HFFc6 (cell line): ENCODE data around the gene TEC. TPM values are rescaled to one million over a fixed set of nuclear protein-coding genes. Genes with fewer than 3 reads are reported as not detected.
A peak's percentile ranks its signal among the peaks of the same experiment; 100 is the strongest.

Experiments
- DNase-seq: peaks from one replicate; pipeline ENCODE4 v3.0.0-alpha.2; 2018
- H3K27ac Mint-ChIP-seq: 2 replicates; pipeline ENCODE4 v1.8.0; 2020; ENCODE audit warnings: mild to moderate bottlenecking, mixed read lengths
- H3K27me3 Mint-ChIP-seq: 2 replicates; pipeline ENCODE4 v1.8.0; 2021; ENCODE audit warnings: mild to moderate bottlenecking, moderate library complexity, mixed read lengths; ENCODE audit not compliant: insufficient read depth
- H3K36me3 Mint-ChIP-seq: 2 replicates; pipeline ENCODE4 v1.8.0; 2021; ENCODE audit warnings: low read depth, mixed read lengths
- H3K4me1 Mint-ChIP-seq: 2 replicates; pipeline ENCODE4 v1.8.0; 2020; ENCODE audit warnings: low read depth, mixed read lengths
- H3K4me3 Mint-ChIP-seq: 2 replicates; pipeline ENCODE4 v1.8.0; 2020; ENCODE audit warnings: mild to moderate bottlenecking, moderate library complexity, mixed read lengths
- H3K9me3 Mint-ChIP-seq: 2 replicates; pipeline ENCODE4 v1.8.0; 2020; ENCODE audit warnings: mild to moderate bottlenecking, mixed read lengths
- CTCF ChIP-seq: fragments of 200-600 bp; sonication (generic); IDR thresholded peaks from 2 replicates; pipeline ENCODE4 v1.5.0; 2021; ENCODE audit warnings: antibody characterized with exemption, mild to moderate bottlenecking
- total RNA-seq, 6 experiments: library from RNA; stranded (reverse); fragmentation: NEBNext Ultra II Directional; extraction: Animal tissue kit (Norgen Biotek cat#: 25700); gene quantifications; 2 replicates in 1 of 6; 3 replicates in 5 of 6; pipeline ENCODE4 v1.2.3, GENCODE V29; 2021

The TEC gene
- total RNA-seq, 6 experiments from 2014 or later, result 0.23 TPM; not detected in 5

- no peak overlapping the region for H3K4me3 Mint-ChIP-seq
- no peaks in the 10 kb centered on the region for H3K9me3 Mint-ChIP-seq
- no peaks in the 10 kb centered on the region for H3K36me3 Mint-ChIP-seq
- H3K4me1 Mint-ChIP-seq, result peaks cover 9% of the 10 kb centered on the region; the same call in 1 of the 2 replicates
- no peak overlapping the region for H3K27ac Mint-ChIP-seq
- H3K27me3 Mint-ChIP-seq, result peaks cover 13% of the 10 kb centered on the region
- no peak for TF ChIP-seq CTCF
- DNase-seq, result no peak
Measured at GRCh38 chr4:48271626-48272025, 2.0 kb upstream of the TEC start.

GRCh38 chr4:48270951-48271473 is 1.4 kb upstream of the TEC start:
- DNase-seq, result no peak
- Mint-ChIP-seq H3K4me3 (no peak overlapping the region), H3K36me3 (no peaks in the 10 kb centered on the region), H3K9me3 (no peaks in the 10 kb centered on the region), H3K4me1 (peaks cover 9% of the 10 kb centered on the region; the same call in 1 of the 2 replicates), H3K27ac (no peak overlapping the region), H3K27me3 (peaks cover 16% of the 10 kb centered on the region)
- no peak for TF ChIP-seq CTCF

DNA sequence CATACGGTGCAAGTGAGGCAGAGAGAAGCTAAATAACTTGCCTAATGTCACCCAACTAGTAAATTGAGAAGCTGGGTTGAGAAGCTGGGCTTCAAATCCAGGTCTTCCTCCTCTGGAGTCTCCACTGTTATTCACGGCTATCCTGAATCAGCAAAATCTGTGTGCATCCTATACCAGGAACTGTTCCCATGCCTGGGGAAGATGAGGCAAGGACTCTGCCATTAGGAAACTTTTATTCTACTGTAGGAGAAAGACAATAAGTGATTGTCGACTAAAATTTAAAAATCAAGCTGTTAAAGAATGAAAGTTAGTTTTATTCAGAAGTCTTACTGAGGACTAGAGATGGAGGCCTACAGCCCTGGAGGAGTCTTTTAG is 872 bp upstream of the TEC start:
- no peaks in the 10 kb centered on the region for H3K9me3 Mint-ChIP-seq
- DNase-seq, result no peak
- H3K27me3 Mint-ChIP-seq, result peaks cover 13% of the 10 kb centered on the region
- H3K27ac Mint-ChIP-seq, result no peak overlapping the region
- H3K4me1 Mint-ChIP-seq, result peaks cover 9% of the 10 kb centered on the region; the same call in 1 of the 2 replicates
- no peak overlapping the region; the same call in 1 of the 2 replicates for H3K4me3 Mint-ChIP-seq
- no peaks in the 10 kb centered on the region for H3K36me3 Mint-ChIP-seq
- TF ChIP-seq CTCF, result no peak

DNA sequence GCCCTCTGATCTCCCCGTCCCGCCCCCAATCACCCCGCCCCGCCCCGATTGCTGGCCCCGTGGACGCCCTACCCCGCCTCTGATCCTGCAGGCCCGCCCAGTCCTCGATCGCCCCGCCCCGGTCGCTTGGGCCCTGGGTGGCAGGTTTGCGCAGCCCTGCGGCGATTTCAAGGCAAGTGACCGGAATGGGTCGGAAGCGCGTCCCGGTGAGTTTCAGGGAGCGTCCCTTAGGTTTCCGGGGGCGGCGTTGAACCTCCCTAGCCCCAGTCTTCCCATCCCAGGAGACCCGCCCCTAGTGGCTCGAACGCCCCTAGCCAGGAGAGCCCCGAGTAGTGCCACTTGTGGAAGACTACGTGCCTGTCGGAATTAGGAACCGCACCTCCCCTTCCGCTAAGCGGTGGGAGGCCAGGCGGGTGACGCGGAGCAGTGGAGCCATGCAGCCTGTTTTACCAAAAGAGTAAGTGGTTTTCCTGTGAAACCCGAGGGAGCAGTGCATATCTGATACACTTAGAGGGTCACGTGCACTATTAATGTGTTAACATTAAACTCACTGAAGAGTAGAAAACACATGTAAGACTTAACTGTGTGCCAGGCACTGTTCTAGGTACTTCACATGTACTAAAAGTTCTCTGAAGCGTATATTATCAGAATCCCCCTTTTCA is 354 bp upstream of the TEC start:
- H3K4me1 Mint-ChIP-seq, result peaks cover 9% of the 10 kb centered on the region; the same call in 1 of the 2 replicates
- H3K36me3 Mint-ChIP-seq, result no peaks in the 10 kb centered on the region
- peaks cover 13% of the 10 kb centered on the region for H3K27me3 Mint-ChIP-seq
- TF ChIP-seq CTCF, result peak; percentile 43
- 0 out of 2 replicates have a peak overlapping the region, but pooled peaks have one; percentile 21 for H3K27ac Mint-ChIP-seq
- peak; percentile 62 for DNase-seq
- peak overlapping the region; percentile 85 for H3K4me3 Mint-ChIP-seq
- H3K9me3 Mint-ChIP-seq, result no peaks in the 10 kb centered on the region

DNA sequence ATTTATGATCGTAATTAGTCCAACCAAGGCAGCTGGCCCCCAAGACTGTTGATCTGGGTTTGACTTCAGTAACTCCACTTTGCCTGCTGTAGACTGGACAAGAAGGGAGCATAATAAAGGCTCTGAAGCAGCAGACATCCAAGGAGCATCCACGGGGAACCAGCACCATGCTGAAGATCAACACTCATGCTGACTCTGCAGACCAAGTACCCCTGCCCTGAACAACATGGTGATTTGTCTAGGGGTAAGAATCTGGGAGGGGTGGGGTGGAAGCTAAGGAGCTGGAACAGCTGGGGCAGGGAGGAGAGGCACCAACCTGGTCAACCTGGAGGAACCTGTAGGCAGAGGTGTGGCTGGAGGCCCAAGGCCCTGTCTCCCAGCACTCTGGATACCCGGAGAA is 2.1 kb downstream of the TEC start:
- Mint-ChIP-seq H3K4me3 (no peak overlapping the region), H3K4me1 (peaks cover 16% of the 10 kb centered on the region), H3K27me3 (peaks cover 7% of the 10 kb centered on the region), H3K36me3 (no peaks in the 10 kb centered on the region), H3K9me3 (no peaks in the 10 kb centered on the region), H3K27ac (no peak overlapping the region)
- no peak for DNase-seq
- TF ChIP-seq CTCF, result no peak
